Measurements from ENCODE around the gene LARP4.

Gene LARP4

DNA sequence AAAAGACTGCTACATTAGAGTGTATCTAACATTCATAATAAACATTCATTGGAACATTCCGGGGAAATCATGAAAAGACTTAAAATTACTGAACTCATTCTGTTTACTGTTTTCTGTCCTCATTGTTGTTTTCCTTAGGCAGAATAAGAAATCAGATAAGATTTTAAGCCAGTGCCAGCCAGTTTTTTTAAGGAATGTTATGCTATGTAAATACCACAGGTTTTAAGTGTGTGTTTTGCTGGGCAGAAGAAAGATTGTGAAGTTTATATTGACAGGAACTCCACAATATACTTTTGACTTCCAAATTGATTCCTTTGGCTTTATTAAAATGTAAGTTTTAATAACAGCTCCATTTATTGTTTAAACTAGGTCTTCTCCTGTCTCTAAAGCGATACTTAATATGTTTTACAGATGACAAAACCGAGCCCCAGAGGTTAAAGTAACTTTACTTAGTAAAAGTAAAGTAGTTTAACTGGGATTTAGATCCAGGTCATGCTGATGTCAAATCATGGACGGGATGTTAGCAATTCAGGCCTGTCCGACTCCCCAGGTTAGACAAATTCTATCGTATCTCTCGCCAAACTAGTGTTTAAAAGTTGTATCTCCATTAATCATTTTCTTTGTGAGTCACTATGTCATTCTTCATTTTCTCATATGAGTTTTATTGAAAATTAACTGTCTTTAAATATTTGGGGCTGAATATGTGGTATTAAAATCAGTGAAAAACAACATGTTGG lies 1.7 kb downstream of the LARP4 start:
- Histone ChIP-seq H3K4me1 (ENCODE audit: low read depth, poor library complexity, severe bottlenecking) (peaks cover 18% of the 10 kb centered on the region), H3K27ac (peak overlapping the region; percentile 82; the same call in 1 of the 2 replicates), H2AFZ (ENCODE audit: low read depth) (no peak overlapping the region), H3K27me3 (ENCODE audit: insufficient read depth, low read depth) (no peaks in the 10 kb centered on the region), H3K9ac (peak overlapping the region; percentile 85; the same call in 1 of the 2 replicates), H3K4me3 (IDR thresholded peaks at IDR 0.05; ENCODE audit: insufficient read depth, low read depth, low read length) (no peak overlapping the region), H3K79me2 (ENCODE audit: insufficient read depth, low read depth) (peaks cover 67% of the 10 kb centered on the region), H3K36me3 (ENCODE audit: insufficient read depth) (no peaks in the 10 kb centered on the region), H4K20me1 (ENCODE audit: insufficient read depth) (peaks cover 26% of the 10 kb centered on the region), H3K4me2 (peak overlapping the region; percentile 97)
- TF ChIP-seq CTCF (conservative IDR thresholded peaks at IDR 0.05; ENCODE audit: low read depth, low read length): no peak

GRCh38 chr12:50403001-50403440 lies 2.3 kb downstream of the LARP4 start:
- Histone ChIP-seq H4K20me1 (ENCODE audit: insufficient read depth) (peaks cover 26% of the 10 kb centered on the region), H3K4me1 (ENCODE audit: low read depth, poor library complexity, severe bottlenecking) (peaks cover 18% of the 10 kb centered on the region), H3K9ac (no peak overlapping the region; the same call in 1 of the 2 replicates), H2AFZ (ENCODE audit: low read depth) (no peak overlapping the region), H3K79me2 (ENCODE audit: insufficient read depth, low read depth) (peaks cover 72% of the 10 kb centered on the region), H3K36me3 (ENCODE audit: insufficient read depth) (no peaks in the 10 kb centered on the region; the same call in 1 of the 2 replicates), H3K4me3 (IDR thresholded peaks at IDR 0.05; ENCODE audit: insufficient read depth, low read depth, low read length) (no peak overlapping the region), H3K4me2 (peak overlapping the region; percentile 97), H3K27ac (no peak overlapping the region), H3K27me3 (ENCODE audit: insufficient read depth, low read depth) (no peaks in the 10 kb centered on the region)
- no peak for TF ChIP-seq CTCF (conservative IDR thresholded peaks at IDR 0.05; ENCODE audit: low read depth, low read length)

GRCh38 chr12:50404307-50404706 lies 3.6 kb downstream of the LARP4 start:
- Histone ChIP-seq H2AFZ (ENCODE audit: low read depth) (no peak overlapping the region), H3K79me2 (ENCODE audit: insufficient read depth, low read depth) (peaks cover 85% of the 10 kb centered on the region), H3K27me3 (ENCODE audit: insufficient read depth, low read depth) (no peaks in the 10 kb centered on the region), H3K4me2 (no peak overlapping the region), H3K27ac (no peak overlapping the region), H3K9ac (no peak overlapping the region), H4K20me1 (ENCODE audit: insufficient read depth) (peaks cover 26% of the 10 kb centered on the region), H3K36me3 (ENCODE audit: insufficient read depth) (no peaks in the 10 kb centered on the region; the same call in 1 of the 2 replicates), H3K4me3 (IDR thresholded peaks at IDR 0.05; ENCODE audit: insufficient read depth, low read depth, low read length) (no peak overlapping the region), H3K4me1 (ENCODE audit: low read depth, poor library complexity, severe bottlenecking) (peaks cover 18% of the 10 kb centered on the region)
- no peak for TF ChIP-seq CTCF (conservative IDR thresholded peaks at IDR 0.05; ENCODE audit: low read depth, low read length)

- H3K4me3 ChIP-seq (IDR thresholded peaks at IDR 0.05; ENCODE audit: insufficient read depth, low read depth, low read length): no peak overlapping the region
- H3K79me2 ChIP-seq (ENCODE audit: insufficient read depth, low read depth): peaks cover 98% of the 10 kb centered on the region
- H3K36me3 ChIP-seq (ENCODE audit: insufficient read depth): no peaks in the 10 kb centered on the region; the same call in 1 of the 2 replicates
- H3K4me1 ChIP-seq (ENCODE audit: low read depth, poor library complexity, severe bottlenecking): no peaks in the 10 kb centered on the region
- H3K9ac ChIP-seq: no peak overlapping the region
- no peak overlapping the region for H2AFZ ChIP-seq (ENCODE audit: low read depth)
- peaks cover 25% of the 10 kb centered on the region for H4K20me1 ChIP-seq (ENCODE audit: insufficient read depth)
- no peaks in the 10 kb centered on the region for H3K27me3 ChIP-seq (ENCODE audit: insufficient read depth, low read depth)
- no peak overlapping the region for H3K4me2 ChIP-seq
- H3K27ac ChIP-seq: no peak overlapping the region
- no peak for TF ChIP-seq CTCF (conservative IDR thresholded peaks at IDR 0.05; ENCODE audit: low read depth, low read length)
Observed at GRCh38 chr12:50411051-50411660, 10.5 kb downstream of the LARP4 start.
